Gastrocnemius medialis (tissue), 4 donors: ENCODE measurements around the gene SLC5A2.
"Not testable (repeated sequence)": the region's sequence is repeated elsewhere in the genome, so short reads cannot be mapped to it uniquely, and the experiment has no call there.

Source experiments
- CTCF ChIP-seq, 5 experiments: fragments of 450-650 bp in 3 of 5; fragments of 200-600 bp in 2 of 5; sonication (generic) in 2 of 5; IDR thresholded peaks in 4 of 5; conservative IDR thresholded peaks in 1 of 5; 1 replicate in 4 of 5; 2 replicates in 1 of 5; pipeline ENCODE4 v1.5.1; 2016 to 2019; ENCODE audit warnings: antibody characterized with exemption in 5 of 5, mild to moderate bottlenecking in 3 of 5, moderate library complexity in 3 of 5
- POLR2A ChIP-seq, 2 donors: fragments of 450-650 bp; IDR thresholded peaks; one replicate each; pipeline ENCODE4 v1.6.1; 2017; ENCODE audit warnings: antibody characterized with exemption in 2 of 2, mild to moderate bottlenecking in 2 of 2, moderate library complexity in 2 of 2

GRCh38 chr16:31484048-31484447 lies 1.1 kb downstream of the SLC5A2 start:
- TF ChIP-seq CTCF (IDR thresholded peaks at IDR 0.05 in 4 of 5, conservative IDR thresholded peaks at IDR 0.05 in 1 of 5); POLR2A (IDR thresholded peaks at IDR 0.05): not testable (repeated sequence)
